Keratinocyte (primary cell): ENCODE measurements around the gene RNF44. TPM values are rescaled to one million over a fixed set of nuclear protein-coding genes. Genes with fewer than 3 reads are reported as not detected.

Source experiments
- DNase-seq: peaks from one replicate; pipeline ENCODE4 v3.0.0-alpha.2; 2011; ENCODE audit warnings: low read depth, missing footprints, low spot score
- FAIRE-seq: peaks from 2 replicates; lab custom pipeline; 2011; peaks lifted over from hg19 to GRCh38; lab: Jason Lieb, UNC
- H2AFZ ChIP-seq: 2 replicates; pipeline ENCODE4 v1.6.0; 2012; ENCODE audit warnings: low read length, control low read depth, inconsistent platforms; ENCODE audit not compliant: control insufficient read depth
- H3K27ac ChIP-seq: 2 replicates; pipeline ENCODE4 v1.5.1; 2011; ENCODE audit warnings: low read length; ENCODE audit not compliant: control insufficient read depth, insufficient read depth
- H3K27me3 ChIP-seq: 3 replicates; pipeline ENCODE4 v1.6.0; 2011; ENCODE audit warnings: low read length; ENCODE audit not compliant: control insufficient read depth, insufficient read depth; ENCODE audit errors: extremely low read depth
- H3K36me3 ChIP-seq, 2 experiments: 2 replicates in 1 of 2; 3 replicates in 1 of 2; pipeline ENCODE4 v1.5.1; 2011; ENCODE audit warnings: low read length in 2 of 2, mild to moderate bottlenecking in 1 of 2; ENCODE audit not compliant: control insufficient read depth in 2 of 2, insufficient read depth in 2 of 2; ENCODE audit errors: extremely low read depth in 1 of 2
- H3K4me1 ChIP-seq: 3 replicates; pipeline ENCODE4 v1.5.1; 2011; ENCODE audit warnings: low read length; ENCODE audit not compliant: control insufficient read depth, insufficient read depth; ENCODE audit errors: extremely low read depth
- H3K4me2 ChIP-seq: 3 replicates; pipeline ENCODE4 v1.6.0; 2011; ENCODE audit warnings: low read depth, low read length; ENCODE audit not compliant: control insufficient read depth, insufficient read depth; ENCODE audit errors: extremely low read depth
- H3K4me3 ChIP-seq, 3 experiments: fragments of 200-600 bp in 1 of 3; sonication (generic) in 1 of 3; 2 replicates in 2 of 3; 3 replicates in 1 of 3; pipeline ENCODE4 v1.5.1; 2011 to 2016; ENCODE audit warnings: low read length in 3 of 3, mild to moderate bottlenecking in 3 of 3, control low read depth in 2 of 3, inconsistent platforms in 1 of 3, low read depth in 1 of 3, mixed read lengths in 1 of 3, mixed run types in 1 of 3, moderate library complexity in 1 of 3; ENCODE audit not compliant: control insufficient read depth in 2 of 3, insufficient read depth in 2 of 3; ENCODE audit errors: extremely low read depth in 1 of 3
- H3K79me2 ChIP-seq: 2 replicates; pipeline ENCODE4 v1.6.0; 2012; ENCODE audit warnings: low read length; ENCODE audit not compliant: control insufficient read depth, insufficient read depth
- H3K9ac ChIP-seq: 3 replicates; pipeline ENCODE4 v1.6.0; 2011; ENCODE audit warnings: low read length; ENCODE audit not compliant: control insufficient read depth, insufficient read depth; ENCODE audit errors: extremely low read depth
- H3K9me1 ChIP-seq: 3 replicates; pipeline ENCODE4 v1.6.0; 2011; ENCODE audit warnings: low read length; ENCODE audit not compliant: control insufficient read depth, insufficient read depth; ENCODE audit errors: extremely low read depth
- H3K9me3 ChIP-seq: 2 replicates; pipeline ENCODE4 v1.5.1; 2012; ENCODE audit warnings: low read depth, low read length; ENCODE audit not compliant: control insufficient read depth
- H4K20me1 ChIP-seq: 3 replicates; pipeline ENCODE4 v1.6.0; 2011; ENCODE audit warnings: low read length; ENCODE audit not compliant: control insufficient read depth, insufficient read depth; ENCODE audit errors: extremely low read depth
- CTCF ChIP-seq, 3 experiments: IDR thresholded peaks in 1 of 3; conservative IDR thresholded peaks in 1 of 3; optimal IDR thresholded peaks in 1 of 3; 2 replicates in 2 of 3; 3 replicates in 1 of 3; pipeline versions ENCODE3 to v1.5.1; 2011; ENCODE audit warnings: low read length in 3 of 3, mild to moderate bottlenecking in 3 of 3, moderate library complexity in 2 of 3, control low read depth in 1 of 3, inconsistent platforms in 1 of 3; ENCODE audit not compliant: insufficient read depth in 2 of 3; ENCODE audit errors: extremely low read depth in 1 of 3
- EZH2 ChIP-seq: IDR thresholded peaks from one replicate; pipeline ENCODE4 v1.6.1; 2012; ENCODE audit warnings: inconsistent platforms, mild to moderate bottlenecking, low read length, moderate library complexity
- dilution Hi-C: fragments of 300-500 bp; cut with MboI; formaldehyde crosslinking; loops from one replicate; pipeline ENCODE4 v1.7.0; 2020; ENCODE audit warnings: low sequenced_read_pairs; ENCODE audit not compliant: extremely low pct_ligation_motif_present
- polyA plus RNA-seq, 5 experiments: library from polyadenylated mRNA; depleted of rRNA in 3 of 5; stranded (reverse) in 3 of 5; stranded (forward) in 1 of 5; unstranded in 1 of 5; fragments of >200 nt; gene quantifications; 1 replicate in 1 of 5; 2 replicates in 3 of 5; 3 replicates in 1 of 5; pipeline versions ENCODE4 v1.2.1 to v1.2.3, GENCODE V29; 2011 to 2012; ENCODE audit warnings: missing spikeins in 2 of 5, low read depth in 1 of 5, low replicate concordance in 1 of 5

RNF44 gene
- polyA plus RNA-seq, 1 donor (not counting 4 experiments of a cell fraction or from before 2014, with no cell fraction given) = 5.3 TPM

DNA sequence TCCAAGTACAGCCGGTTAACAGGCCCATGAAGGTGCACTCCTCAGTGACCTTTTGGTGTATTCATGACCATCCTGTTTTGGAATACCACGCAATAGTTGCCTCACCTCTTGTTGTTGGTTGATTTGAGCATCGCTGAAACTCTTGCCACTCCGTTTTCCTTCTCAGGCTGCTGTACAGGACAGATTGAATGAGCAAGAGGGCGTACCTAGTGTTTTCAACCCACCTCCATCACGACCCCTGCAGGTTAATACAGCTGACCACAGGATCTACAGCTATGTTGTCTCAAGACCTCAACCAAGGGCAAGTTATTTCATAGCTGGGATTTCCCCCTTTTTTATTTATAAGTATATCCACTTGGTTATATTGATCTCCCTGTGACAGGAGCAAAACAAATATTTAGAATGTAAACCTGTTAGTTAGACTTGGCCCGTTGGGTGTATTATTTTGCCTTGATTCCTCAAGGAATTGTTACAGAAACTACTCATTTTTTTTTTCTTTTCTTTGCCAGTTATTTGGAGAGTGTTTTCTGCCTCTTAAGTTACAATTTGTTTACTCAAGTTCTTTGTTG, 50.9 kb downstream of the RNF44 start:
- Histone ChIP-seq H3K9me1 (no peaks in the 10 kb centered on the region), H3K79me2 (peaks cover 40% of the 10 kb centered on the region), H3K4me3 (no peak overlapping the region), H2AFZ (no peak overlapping the region), H3K9ac (no peak overlapping the region), H3K36me3 (peaks cover 20 to 27% of the 10 kb centered on the region in 2 experiments), H3K4me1 (peaks cover 12% of the 10 kb centered on the region), H3K9me3 (no peaks in the 10 kb centered on the region), H3K4me2 (no peak overlapping the region), H3K27ac (no peak overlapping the region), H3K27me3 (no peaks in the 10 kb centered on the region), H4K20me1 (peaks cover 3% of the 10 kb centered on the region)
- TF ChIP-seq EZH2 (no peak), CTCF (optimal IDR thresholded peaks at IDR 0.05 in 1 of 3, IDR thresholded peaks at IDR 0.05 in 1 of 3, conservative IDR thresholded peaks at IDR 0.05 in 1 of 3; ENCODE audit: extremely low read depth in 1 of 3, insufficient read depth in 2 of 3, low read length in 3 of 3) (no peak)
- FAIRE-seq (no peak), DNase-seq (no peak)
- dilution Hi-C loops = no loop called here

- Histone ChIP-seq H2AFZ (no peak overlapping the region), H3K4me3 (no peak overlapping the region), H3K27ac (no peak overlapping the region), H3K9me3 (no peaks in the 10 kb centered on the region), H3K36me3 (peaks cover 20 to 22% of the 10 kb centered on the region in 2 experiments), H3K27me3 (no peaks in the 10 kb centered on the region), H3K9me1 (no peaks in the 10 kb centered on the region), H3K4me1 (peaks cover 9% of the 10 kb centered on the region), H3K4me2 (no peak overlapping the region), H3K9ac (no peak overlapping the region), H4K20me1 (peaks cover 3% of the 10 kb centered on the region), H3K79me2 (peaks cover 42% of the 10 kb centered on the region)
- TF ChIP-seq CTCF (optimal IDR thresholded peaks at IDR 0.05 in 1 of 3, IDR thresholded peaks at IDR 0.05 in 1 of 3, conservative IDR thresholded peaks at IDR 0.05 in 1 of 3; ENCODE audit: extremely low read depth in 1 of 3, insufficient read depth in 2 of 3, low read length in 3 of 3) = no peak
- no peak for TF ChIP-seq EZH2
- FAIRE-seq (no peak), DNase-seq (no peak)
- dilution Hi-C loops = no loop called here
These were observed 52.0 kb downstream of the RNF44 start for GRCh38 chr5:176485176-176485575.
